Measurements from ENCODE around the gene PDE4B.

- TF ChIP-seq CTCF (IDR thresholded peaks at IDR 0.05) = no peak
- TF ChIP-seq POLR2AphosphoS5 (IDR thresholded peaks at IDR 0.05) = no peak
- TF ChIP-seq POLR2A (IDR thresholded peaks at IDR 0.05) = no peak
Measured at GRCh38 chr1:66217021-66217420, 424.3 kb downstream of the PDE4B start.
